T-helper 9 cell (primary cell): ENCODE results near the gene ROBO1.

Experiments
- DNase-seq: peaks from one replicate; pipeline ENCODE4 v3.0.0-alpha.2; 2020

Gene ROBO1

DNA sequence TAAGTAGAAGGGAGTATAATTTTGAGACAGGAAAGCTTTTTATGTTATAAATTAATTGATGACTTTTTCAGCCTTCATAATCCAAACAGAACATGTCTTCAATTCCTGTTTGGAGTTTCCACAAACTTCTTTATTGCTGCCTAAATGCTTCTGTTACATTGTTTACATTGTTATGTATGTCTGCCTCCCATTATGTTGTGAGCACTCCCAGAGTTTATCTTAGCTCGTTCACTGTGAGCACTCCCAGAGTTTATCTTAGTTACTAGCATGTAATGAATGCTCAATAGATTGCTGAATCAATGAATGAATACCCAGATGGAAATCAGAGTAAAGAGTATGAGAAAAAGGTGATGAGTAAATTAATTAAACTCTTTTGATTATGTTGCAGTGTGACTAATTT is 1178.0 kb downstream of the ROBO1 start:
- DNase-seq, result no peak

DNA sequence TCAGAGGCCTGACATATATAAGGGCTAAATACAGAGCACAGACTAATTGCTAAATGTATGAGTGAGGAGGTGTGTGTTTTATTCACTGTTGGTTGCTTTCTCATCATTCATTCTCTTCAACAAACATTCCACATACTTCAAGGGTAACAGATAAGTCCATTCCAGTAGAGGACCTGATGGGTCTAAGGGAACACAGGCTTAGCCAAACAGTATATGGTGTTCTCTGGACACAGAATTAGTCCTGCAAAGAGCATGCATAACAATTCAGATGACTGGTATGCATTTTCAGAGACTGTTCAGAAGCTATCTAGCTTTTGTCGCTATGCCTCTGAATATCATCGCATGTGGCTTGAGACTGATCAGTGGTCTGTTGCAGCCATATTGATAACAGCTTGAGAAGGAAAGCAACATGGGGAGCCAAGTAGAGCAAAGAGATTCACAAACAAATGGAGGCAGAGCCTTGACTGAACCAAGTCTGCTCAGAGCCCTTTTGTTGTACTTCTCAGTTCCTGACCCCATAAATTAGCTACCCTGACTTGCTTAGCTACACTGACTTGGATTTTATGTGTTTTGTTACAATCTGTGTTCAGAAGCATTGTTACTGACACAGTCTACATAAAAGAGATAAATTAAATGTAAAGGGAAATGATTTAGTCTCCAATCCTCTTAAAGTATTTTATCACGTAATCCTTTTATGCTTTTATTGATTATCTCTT is 1178.7 kb downstream of the ROBO1 start:
- no peak for DNase-seq

DNA sequence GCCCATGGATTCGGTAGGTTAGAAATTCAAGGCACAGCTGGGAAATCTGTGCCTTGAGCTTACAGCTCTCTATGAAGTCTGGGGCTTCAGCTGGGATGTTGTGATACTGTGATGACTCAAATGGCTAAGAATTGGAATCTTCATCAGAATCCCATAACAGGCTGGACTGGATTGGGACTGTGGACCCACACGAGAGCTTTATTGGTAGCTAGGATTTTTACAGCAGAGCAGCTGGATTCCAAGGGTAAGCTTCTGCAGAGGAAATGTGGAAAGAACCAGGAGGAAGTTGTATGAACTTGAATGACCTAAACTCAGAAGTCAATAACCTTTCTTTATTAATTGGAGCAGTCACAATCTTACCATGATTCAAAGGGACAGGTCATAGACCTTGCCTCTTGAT is 1187.1 kb downstream of the ROBO1 start:
- no peak for DNase-seq

DNA sequence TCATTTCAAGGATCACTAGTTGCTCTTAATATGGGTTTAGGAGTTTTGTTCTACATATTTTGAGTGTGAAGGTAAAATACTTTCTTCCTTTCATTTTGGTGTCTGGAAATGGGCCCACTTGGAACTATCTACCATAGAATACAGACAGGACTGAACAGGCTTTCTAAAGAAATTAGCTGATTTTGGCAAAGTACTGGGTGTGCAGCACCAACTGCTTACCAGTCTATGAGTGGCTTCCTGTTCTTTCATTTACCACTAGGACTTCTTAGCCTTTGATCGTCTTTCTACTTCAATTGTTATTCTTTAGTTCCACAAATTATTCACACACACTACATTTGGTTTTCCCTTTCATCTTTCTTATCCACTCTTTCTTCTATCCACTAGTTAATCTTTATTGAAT is 1196.3 kb downstream of the ROBO1 start:
- no peak for DNase-seq

DNA sequence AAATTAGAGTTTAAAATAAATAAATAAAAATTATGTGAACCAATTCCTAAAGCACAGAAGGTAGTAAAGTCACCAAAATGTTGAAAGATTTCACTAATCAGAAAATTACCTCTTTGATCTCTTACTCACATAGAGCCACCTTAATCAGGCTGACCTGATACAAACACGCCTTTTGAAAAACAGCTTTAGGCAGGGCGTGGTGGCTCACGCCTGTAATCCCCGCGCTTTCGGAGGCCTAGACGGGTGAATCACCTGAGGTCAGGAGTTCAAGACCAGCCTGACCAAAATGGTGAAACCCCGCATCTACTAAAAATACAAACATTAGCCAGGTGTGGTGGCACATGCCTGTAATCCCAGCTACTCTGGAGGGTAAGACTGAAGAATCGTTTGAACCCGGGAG is 1197.3 kb downstream of the ROBO1 start:
- DNase-seq, result no peak

DNA sequence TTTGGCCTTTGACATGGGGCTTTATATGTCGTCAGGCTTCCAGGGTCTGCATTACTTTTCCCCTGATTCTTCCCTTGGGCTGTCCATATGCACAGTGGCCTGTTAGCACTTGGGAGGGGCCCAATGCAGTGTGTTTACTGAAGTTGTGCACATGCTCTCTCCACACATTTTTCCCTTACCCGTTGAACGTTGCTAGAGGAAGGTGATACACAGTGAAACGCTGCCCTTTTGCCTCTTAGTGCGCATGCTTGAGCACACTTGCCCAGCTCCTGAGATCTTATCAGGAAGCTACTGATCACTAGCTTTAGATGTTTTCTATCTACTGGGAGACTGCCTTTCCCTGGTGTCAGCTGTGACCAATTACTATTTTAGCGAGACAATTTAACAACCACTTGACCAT is 1198.0 kb downstream of the ROBO1 start:
- DNase-seq, result no peak

DNA sequence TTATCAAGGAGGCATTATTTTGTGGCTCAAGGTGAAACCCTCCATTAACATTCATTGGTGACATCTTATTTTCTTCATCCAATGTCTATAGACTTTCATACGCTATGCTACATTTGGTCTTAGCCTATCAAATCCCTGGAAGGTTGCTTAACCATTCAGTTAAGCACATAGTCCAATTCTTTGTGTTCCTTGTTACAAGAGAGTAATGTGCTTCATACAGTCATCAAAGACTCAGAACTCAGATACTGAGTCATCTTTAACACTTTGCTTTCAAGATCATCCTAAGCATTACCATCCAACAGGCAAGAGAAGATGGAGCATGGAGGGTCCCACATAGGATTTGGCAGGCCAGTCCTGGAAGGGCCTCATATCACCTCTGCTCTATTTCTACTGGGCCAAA is 1202.1 kb downstream of the ROBO1 start:
- no peak for DNase-seq

DNA sequence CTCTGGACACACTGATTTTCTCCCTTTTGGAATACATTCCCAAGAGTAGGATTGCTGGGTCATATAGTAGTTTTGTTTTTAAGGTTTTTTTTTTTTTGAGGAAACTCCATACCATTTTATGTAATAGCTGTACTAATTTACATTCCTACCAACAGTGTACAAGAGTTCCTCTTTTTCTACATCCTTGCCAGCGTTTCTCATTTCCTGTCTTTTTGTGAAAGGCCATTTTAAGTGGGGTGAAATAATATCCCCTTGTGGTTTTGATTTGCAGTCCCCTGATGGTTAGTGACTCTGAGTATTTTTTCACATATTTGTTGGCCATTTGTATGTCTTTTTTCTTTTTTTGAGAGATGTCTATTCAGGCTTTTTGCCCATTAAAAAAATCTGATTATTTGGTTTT is 1205.5 kb downstream of the ROBO1 start:
- no peak for DNase-seq
